Right lung (tissue), 5 donors: ENCODE measurements around the gene ARTN. TPM values are rescaled to one million over a fixed set of nuclear protein-coding genes. Genes with fewer than 3 reads are reported as not detected.

Source experiments
- DNase-seq, 2 donors: peaks; one replicate each; pipeline ENCODE4 v3.0.0-alpha.2; 2013
- polyA plus RNA-seq, 5 donors: library from polyadenylated mRNA; unstranded; fragments of 120-200 nt; gene quantifications; one replicate each; pipeline versions ENCODE4 v1.2.1 to v1.2.3, GENCODE V29; 2013; ENCODE audit warnings: inconsistent platforms in 1 of 5, low replicate concordance in 1 of 5; ENCODE audit not compliant: insufficient read length in 5 of 5, insufficient read depth in 1 of 5

ARTN gene
- polyA plus RNA-seq, 5 donors = 1.9 to 3.9 (median 2.8) TPM

DNA sequence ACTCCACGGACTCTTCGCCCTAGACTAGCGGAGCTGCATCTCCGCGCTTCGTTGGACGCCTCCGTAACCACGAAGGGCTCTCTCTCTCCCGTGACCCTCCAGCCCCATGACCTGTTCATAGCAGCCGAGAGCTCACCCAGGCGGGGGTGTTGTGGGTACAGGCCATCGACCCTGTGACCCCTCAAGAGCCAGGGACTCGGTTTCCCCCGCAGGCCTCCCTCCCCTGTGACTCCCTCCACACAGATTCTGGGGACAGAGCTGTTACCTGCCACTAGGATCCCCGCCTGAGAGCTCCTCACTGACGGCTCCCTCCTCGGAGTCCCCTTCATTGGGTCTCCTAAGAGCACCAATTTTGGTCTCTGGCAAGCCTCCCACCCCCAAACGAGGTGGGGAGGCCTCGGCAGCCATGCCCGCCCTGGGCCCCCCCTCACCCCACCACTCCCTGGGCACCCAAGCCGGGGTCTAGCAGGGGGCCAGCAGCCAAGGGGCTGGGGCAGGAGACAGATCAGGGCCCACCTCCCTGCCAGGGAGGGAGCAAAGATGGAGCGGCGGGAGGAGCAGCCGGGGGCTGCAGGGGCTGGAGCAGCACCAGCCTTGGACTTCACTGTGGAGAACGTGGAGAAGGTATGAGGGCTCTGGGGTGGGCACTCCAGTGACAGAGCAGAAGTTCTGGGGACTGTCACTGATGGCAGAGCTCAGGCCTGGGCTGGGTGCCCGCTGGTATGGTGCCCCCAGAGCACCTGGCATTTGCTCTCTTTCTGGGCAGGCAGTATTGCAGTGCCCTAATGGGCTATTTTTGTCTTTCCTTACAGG lies 13.7 kb downstream of the ARTN start:
- DNase-seq = no peak

DNA sequence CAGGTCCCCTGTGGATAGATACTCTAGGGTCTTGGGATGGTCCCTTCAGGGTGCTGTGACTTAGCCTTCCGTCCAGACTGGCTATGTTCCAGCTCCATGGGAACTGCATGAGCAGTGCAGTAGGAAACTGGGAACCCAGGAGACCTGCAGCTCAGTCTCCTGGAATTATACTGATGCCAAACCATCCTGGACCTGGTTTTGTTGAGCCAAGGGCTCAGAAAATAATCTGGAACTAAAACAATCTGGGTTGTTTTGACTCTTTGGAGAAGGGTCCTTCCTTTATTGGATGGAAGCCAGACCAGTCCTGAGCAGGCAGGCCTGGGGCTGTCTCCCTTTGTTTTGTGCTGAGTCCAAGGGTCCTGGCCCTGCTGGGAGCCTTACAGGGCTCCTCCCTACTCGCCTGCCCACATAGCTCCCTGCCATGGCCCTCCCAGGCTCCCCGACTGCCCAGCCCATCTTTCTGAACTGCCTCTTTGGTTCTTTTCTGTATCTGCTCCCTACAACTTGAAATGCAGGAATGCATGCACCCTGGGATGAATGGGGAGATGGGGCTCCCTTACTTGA lies 14.4 kb downstream of the ARTN start:
- DNase-seq = no peak

DNA sequence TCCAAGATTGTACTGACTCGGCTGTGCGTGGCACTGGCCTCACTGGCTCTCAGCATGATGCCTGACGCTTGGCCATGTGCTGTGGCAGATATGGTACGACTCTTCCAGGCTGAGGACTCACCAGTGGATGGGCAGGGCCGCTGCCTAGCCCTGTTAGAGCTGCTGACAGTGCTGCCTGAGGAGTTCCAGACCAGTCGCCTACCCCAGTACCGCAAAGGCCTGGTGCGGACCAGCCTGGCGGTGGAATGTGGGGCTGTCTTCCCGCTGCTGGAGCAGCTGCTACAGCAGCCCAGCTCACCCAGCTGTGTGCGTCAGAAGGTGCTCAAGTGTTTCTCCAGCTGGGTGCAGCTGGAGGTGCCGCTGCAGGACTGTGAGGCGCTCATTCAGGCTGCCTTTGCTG lies 16.1 kb downstream of the ARTN start:
- DNase-seq = no peak

DNA sequence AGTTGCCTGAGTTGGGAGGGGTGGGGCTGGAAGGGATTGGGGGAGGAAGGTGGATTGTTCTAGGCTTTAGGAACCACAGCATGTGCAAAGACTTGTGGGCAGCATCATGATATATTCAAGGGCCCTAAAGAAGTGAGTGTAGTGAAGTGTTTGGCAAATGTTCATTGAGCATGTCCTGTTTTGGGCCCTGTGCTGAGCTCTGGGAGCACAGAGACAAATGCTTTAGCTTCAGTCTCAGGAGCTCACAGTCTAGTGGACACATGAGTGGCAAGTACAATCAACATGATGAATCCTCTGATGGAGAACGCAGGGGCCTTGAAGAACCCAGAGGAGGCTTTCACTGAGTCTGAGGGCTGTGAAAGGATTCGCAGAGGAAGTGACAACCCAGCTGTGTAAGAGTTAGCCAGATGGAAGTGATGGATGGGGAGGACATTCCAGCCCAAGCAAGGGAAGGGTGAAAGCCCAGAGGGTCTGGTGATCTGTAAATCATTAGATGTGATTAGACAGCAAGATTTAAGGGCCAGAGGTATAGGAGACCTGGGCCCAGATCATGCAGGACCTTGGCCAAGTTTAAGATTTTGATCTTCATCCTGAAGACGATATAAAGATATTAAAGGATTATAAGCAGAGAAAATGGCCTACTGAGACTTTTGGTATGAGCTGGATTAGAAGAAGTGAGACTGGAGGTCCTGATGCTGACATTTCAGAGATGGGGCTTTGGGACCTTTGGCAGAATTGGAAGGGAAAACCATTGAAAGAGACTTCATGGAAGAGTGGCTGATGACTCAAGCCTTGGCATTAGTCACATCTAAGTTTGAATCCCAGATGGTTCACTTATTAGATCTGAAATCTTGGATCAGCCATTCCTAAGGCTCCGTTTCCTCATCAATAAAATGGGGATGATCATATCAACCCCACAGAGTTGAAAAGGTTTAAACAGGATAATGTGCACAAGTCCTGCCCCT lies 17.7 kb downstream of the ARTN start:
- no peak for DNase-seq

DNA sequence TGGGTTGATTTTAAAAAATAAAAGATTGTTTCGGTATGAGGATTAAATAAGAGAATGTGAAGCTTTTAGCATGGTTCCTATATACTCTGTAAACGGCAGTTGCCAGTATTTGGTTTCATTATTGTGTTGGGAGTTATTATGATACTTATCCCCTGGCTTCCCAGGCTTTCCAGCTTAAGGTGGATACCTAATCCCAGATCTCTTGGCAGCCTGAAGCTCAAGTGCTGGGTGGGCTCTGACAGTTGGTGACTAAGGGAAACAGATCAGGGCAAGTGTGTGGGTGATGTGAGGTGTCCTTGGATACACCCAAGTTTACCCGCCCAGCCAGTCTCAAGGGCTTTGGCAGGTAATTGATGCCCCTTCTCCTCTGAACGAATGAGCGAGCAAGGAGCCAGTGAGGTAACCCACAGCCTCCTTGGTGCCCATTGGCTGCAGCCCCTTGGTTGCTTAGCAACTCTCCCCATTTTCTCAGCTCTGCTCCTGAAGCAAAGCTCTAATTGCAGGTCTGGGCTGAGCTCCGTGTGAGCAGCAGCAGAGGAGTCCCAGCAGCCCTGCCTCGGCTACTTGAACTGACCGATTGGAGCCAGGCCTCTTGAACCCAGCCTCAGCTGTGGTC lies 19.2 kb downstream of the ARTN start:
- DNase-seq = no peak

DNA sequence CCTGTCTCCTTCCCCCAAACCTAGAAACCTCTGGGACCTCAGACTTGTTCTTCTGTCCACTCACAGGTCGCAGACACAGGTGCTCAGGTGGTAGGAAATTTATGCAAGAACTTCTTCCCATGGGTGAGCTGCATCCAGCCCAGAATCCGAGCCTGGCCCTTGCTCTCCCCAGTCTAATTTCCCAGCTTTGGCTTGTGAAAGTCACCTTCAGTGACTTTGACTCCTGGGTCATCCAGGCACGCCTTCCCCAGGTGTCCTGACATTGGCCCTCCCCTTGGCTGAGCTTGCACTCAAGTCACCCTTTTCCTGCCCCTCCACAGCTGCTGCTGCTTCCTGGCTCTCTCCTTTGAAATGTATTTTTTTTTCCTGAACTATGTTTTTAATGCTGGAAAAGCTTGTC lies 19.8 kb downstream of the ARTN start:
- no peak for DNase-seq

DNA sequence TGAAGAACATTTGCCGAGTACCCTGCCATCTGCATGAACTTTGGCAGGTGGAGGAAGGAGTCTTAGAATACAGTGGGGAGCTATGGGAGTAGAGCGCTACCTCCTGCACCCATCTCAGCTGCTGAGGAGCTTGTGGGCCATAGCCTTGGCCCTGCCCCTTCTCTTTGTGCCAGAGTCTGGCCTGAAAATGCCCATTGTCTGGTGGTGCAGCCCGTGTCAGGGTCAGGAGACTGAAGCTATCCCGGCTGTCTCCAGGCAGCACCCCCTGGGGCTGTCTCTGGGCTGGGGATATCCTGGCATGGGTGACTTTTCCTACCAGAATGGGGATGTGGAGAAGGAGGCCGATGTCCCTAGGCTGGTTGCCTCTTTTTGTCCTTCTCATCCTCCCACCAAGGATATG lies 20.4 kb downstream of the ARTN start:
- DNase-seq = no peak

DNA sequence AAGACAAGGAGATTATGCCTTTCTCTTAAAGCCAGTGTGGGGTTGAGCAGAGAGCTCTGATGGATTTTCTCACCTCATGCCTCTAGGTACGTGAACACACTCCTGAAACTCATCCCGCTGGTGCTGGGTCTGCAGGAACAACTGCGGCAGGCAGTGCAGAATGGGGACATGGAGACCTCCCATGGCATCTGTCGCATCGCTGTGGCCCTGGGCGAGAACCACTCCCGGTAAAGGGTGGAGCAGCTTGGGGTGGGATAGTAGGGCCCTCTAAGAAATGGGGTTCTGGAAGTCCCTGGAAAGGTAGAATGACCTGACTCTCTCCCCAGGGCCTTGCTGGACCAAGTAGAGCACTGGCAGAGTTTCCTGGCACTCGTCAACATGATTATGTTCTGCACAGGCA lies 22.6 kb downstream of the ARTN start:
- DNase-seq = no peak

DNA sequence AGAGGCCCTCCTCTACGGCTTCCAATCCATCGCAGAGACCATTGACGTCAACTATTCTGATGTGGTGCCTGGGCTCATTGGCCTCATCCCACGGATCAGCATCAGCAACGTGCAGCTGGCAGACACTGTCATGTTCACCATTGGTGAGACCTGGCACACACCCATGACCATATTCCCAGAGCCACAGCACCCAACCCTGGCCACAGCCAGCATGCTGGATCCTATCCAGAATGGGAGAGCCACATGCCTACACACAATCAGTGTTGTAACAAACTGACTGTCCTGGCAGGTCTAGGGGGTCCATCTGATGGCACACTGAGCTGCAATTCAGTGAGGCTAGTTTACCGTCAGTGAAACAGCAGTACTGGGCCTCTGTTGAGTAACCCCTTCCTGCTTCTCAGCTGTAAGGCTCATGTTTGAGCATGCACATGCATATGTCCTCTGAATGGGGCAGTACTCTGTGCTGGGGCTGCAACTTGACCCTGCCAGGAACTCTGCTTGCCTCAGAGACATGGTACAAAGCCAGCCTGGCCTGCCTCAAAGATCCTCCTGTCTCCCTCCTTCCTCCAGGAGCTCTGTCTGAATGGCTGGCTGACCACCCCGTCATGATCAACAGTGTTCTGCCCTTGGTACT lies 23.9 kb downstream of the ARTN start:
- no peak for DNase-seq

DNA sequence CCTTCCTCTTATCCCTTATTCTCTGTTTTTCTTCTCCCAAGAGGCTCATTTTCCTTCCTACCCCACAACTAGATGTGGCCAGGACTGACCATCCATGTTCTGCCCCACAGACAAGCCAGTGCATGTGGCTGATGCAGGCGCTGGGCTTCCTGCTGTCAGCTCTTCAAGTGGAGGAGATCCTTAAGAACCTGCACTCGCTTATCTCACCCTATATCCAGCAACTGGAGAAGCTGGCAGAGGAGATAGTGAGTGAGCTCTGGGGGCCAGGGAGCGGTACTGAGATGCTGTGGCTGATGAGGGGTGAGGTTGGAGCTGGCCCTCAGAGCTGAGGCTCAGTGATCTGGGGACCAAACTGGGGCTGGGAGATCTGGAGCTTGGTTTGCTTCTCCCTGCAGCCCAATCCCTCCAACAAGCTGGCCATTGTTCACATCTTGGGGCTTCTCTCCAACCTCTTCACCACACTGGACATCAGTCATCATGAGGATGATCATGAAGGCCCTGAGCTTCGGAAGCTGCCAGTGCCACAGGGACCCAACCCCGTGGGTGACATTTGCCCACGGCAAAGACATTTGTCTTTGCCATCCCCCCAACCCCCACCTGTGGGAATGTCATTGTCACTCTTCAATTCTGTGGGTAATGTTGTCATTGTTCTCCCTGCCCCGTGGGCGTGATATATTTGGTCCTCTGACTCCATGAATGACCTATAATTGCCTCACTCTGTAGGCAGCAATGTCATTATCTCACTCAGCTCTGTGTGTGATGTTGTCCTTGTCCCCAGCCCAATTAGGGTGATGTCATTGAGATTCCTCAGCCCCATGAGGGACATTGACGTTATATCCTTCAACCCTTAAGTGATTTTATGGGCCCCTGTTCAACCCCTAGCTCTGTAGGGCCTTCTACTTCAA lies 25.0 kb downstream of the ARTN start:
- no peak for DNase-seq

DNA sequence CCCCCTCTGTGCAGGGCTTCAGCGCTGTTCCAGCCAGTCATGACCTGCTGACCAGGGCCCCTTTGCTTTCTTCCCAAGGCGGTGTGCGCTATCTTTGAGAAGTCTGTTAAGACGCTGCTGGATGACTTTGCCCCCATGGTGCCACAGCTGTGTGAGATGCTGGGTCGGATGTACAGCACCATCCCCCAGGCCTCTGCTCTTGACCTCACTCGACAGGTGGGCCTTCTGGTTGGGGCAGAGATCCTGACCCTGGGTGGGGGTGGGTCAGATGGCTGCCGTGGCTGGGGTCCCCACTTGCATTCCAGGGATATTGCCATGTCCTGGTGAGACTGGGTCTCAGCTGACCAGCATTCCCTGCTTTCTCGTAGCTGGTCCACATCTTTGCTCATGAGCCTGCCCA lies 27.2 kb downstream of the ARTN start:
- no peak for DNase-seq

DNA sequence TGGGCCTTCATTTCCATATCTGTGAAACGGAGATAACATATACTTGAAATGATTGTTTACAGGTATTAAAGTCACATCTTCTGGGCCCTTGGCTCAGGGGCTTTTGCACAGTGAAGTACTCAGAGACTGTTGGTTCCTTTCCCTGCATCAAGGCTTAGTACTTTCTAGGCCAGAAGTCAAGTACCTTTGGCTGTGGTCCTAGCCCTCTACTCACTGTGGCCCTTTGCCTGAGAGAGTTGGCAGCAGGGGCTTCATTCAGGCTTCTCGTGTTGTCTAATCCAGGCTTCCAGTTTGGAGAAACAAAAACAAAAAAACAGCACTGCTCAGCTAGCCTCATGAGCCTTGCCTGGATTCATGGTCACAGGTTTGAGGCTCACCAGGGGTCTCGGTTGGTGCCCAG lies 28.1 kb downstream of the ARTN start:
- DNase-seq = no peak

DNA sequence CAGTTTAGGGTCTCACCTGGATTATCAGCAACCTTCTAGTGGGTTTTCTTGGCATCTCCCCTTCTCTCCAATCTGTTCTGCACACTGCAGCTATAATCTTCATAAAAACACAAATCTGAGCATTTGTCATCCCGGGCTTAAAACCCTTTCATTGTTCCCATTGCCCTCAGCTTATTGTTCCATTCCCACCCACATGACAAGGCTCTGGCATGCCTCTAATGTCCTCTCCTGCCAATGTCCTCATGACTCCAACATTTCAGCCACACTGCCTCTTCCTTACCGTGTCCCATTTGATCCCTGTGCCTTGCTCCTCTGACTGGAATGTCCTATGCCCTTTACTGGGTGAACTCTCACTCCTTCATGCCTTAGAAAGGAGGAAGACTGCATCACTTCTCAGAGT lies 28.7 kb downstream of the ARTN start:
- DNase-seq = no peak

DNA sequence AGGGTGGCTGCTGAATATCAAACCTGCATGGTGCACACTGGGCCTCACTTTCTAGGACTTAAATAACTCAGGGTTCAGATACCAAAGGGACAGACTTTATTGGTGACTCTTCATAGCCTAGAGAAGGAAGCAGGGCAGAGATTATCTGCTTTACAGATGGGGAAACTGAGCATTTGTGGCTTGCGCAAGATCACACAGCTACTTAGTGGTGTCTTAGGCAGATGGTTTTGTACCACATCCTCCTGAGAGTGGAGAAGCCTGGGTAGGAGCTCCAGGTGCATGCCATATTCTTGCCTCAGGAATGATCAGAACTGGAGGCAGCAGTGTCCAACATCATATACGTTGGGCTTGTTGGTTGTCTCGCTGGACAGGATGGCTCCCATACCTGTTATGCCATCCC lies 29.4 kb downstream of the ARTN start:
- DNase-seq = no peak

DNA sequence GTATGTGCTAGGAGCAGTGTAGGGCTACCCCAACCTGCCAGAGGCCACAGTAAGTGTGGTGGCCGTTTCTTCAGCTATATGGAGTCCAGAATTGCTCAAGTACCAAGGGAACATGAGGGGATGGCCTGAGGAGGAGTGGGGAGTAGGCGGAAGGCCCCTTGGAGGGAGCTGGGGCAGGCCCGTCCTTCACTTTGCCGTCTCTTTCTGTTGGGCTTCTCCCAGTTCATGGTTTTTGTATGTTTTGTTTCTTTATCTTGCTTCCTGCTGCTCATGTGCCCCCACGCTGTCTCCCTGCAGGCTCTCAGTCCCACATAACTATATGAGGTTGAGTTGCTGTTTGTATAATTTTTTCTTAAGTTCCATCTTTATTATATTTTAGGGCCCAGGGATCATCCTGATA lies 30.3 kb downstream of the ARTN start:
- no peak for DNase-seq

DNA sequence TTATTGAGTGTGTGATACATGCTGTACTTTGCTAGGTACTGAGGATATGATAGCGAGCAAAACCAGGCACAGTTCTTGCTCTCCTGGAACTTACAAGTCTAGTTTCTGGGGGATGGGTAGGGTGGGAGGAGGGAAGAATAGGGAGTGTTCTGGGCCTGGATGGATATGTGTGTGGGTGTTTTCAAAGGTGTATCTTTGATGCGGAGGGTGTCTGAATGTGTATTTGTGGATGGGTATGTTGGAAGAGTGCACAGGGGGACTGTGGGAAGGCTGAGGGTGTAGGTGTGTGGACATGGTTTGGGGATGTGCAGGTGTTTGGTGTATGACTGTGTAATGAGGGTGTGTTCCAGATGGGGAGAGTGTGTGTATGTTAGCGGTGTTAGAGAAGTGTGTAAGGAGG lies 31.7 kb downstream of the ARTN start:
- DNase-seq = no peak

DNA sequence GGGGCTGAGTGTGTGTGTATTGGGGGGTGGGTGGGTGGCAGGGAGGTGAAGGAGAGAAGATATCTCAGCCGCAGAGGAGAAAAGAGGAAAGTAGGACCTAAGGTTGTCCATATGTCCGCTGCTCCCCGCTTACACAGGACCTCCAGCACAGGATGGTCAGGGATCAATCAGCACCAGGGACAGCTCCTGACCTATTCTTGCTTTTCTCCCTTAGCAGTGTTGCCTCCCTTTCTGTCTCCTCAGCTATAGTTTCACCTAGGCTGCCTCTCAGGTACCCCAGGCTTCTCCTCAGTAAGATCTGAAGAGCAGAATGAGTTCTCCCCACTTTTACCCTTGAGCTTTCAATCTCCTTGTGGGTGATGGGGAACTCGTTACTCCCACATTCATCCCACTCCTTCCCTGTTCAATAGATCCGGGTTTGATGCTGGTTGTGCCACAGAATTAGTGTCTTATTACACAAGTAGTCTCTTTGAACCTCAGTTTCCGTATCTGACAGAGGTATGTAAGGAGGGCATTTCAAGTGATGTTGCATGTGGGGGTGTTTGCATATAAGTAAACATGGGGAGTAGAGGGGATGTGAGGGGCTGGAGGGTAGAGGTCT lies 34.8 kb downstream of the ARTN start:
- DNase-seq = no peak

DNA sequence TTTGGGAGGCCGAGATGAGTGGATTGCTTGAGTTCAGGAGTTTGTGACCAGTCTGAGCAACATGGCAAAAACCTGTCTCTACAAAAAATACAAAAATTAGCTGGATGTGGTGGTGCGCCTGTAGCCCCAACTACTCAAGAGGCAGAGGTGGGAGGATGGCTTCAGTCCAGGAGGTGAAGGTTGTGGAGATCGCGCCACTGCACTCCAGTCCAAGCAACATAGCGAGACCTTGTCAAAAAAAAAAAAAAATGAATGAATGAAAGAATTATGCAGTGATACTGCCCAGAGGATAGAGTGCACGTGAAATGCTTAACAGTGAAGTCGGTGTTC lies 35.8 kb downstream of the ARTN start:
- no peak for DNase-seq

DNA sequence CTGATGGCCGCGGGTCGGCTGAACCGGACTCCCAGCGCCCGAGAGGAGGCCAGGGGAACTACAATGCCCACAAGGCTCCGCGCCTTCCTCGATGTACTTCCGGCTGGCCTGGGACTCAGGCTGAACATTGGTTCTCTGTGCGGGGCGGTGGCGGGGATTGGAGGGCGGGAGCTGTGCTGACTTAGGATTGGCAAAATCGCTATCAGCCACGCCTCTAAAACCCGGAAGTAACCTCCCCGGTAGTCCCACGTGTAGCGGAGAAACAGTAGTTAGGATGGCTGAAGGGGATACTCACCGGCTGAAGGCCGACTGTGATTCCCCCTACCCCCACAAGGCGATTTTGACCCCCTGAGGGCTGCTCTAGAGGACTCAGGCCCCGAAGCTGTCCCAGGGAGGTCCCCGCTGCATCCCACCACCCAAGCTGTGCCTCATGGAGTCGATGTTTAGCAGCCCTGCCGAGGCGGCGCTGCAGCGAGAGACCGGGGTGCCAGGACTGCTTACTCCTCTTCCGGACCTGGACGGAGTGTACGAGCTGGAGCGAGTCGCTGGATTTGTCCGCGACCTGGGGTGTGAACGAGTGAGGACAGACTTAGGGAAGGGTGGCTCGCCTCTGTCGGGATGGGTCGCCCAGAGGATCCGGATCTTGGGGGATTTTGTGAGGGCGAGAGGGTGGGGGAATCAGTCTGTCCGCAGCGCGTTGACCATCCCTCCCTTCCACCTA lies 36.3 kb downstream of the ARTN start, which contains the start of gene DPH2:
Gene DPH2 (plus strand): TSS at position 265 of the 721 bp plus-strand sequence. CDS start 166 bp downstream, at position 431.
- peak; percentile 93 to 95 for DNase-seq
